T-helper 1 cell (primary cell): ENCODE measurements around the gene SSC5D.
"Not testable (repeated sequence)": the region's sequence is repeated elsewhere in the genome, so short reads cannot be mapped to it uniquely, and the experiment has no call there.

ENCODE experiments used
- DNase-seq, 5 donors: peaks; one replicate each; pipeline ENCODE4 v3.0.0-alpha.2; 2012 to 2020

The SSC5D gene

DNA sequence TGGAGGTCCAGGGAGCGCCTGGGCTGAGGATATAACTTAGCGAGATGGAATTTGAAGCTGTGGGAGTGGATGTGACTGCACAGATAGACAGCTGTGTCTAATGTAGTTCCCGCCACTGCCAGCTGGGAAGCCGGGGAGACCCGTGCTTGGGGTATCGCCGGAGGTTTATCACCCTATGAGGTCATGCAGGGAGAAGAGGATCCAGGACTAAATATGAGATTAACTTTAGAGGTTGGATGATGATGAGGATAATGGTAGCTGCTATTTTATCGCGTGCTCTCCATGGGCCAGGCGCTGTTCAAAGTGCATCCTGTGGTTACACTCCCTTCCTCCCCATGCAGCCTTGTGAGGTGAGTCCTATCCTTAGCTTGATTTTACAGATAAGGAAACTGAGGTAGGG lies 19.9 kb downstream of the SSC5D start:
- no peak for DNase-seq

- peak; percentile 81 to 89 (median 86) for DNase-seq
These were observed 28.8 kb downstream of the SSC5D start for GRCh38 chr19:55516878-55517620.

DNA sequence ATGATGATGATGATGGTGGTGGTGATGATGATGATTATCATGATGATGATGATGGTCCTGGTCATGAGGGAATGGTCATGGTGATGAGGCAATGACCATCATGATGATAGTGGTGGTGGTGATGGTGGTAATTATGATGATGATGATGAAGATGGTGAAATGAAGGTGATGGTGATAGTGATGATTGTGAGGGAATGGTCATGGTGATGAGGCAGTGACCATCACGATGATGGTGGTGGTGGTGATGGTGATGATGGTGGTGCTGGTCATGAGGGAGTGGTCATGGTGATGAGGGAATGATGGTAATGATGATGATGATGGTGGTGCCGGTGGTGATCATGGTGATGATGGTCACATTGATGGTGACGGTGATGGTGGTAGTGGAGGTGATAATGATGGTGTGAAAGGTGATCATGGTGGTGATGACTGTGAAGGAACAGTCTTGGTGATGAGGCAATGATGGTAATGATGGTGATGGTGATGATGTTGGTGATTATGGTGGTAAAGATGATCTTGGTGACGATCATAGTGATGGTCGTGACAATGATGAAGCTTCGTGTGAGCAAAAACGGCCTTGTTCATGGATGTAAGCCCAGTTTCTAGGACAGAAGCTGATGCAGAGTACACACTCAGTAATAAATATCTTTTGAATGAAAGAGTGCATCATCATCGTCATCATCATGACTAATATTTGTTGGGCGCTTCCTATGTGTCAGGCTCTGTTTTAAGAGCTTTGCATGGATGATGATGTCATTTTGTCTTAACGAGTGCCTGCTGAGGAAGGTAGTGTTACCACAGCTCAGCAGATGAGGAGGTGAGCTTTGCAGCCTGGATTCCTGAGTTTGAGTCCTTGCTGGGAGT lies 31.4 kb downstream of the SSC5D start:
- no peak for DNase-seq

GRCh38 chr19:55520691-55521292 lies 32.6 kb downstream of the SSC5D start:
- DNase-seq: no peak

- DNase-seq: no peak
These were observed 37.3 kb downstream of the SSC5D start for GRCh38 chr19:55525289-55526101.

DNA sequence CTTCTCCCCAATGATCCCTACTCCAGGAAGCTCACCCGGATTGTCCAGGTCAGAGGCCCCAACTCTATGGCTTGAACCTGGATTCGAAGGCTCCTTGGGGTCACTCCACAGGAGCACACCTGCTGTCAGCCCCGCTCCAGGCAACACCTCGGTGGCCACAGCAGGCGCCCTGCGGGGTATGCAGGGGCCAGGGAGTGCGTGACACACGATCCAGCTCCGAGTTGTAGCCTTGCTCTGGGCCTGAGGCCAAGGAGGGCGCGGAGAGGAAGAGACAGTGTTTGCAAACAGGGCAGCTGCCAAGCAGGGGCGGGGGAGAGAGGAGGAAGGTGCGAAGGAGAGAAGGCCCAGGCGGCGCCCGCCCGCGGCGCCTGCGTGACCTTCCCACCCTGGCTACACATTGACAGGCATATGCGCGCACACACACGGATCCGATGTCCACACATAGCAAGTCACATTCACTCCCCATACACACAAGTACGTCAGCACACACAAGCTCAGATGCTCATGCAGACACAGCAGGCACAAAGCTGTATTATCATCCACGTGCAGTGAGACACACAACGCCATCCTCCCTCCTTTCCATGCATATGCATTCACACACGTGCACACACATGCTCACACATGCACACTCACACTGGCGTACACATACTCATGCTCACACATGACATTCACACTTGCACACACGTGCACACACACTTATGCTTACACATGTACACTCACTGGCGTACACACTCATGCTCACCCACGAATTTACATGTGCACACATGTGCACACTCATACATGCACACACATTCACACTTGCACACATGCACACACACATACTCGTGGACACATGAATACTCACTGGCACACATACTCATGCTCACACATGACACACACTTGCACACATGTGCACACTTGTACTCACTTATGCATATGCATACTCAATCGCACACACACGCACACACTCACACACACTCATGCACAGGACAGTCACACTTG lies 38.3 kb downstream of the SSC5D start:
- DNase-seq: no peak

GRCh38 chr19:55527197-55528029 lies 39.2 kb downstream of the SSC5D start:
- DNase-seq: no peak

GRCh38 chr19:55528030-55528803 lies 40.0 kb downstream of the SSC5D start:
- DNase-seq: no peak

DNA sequence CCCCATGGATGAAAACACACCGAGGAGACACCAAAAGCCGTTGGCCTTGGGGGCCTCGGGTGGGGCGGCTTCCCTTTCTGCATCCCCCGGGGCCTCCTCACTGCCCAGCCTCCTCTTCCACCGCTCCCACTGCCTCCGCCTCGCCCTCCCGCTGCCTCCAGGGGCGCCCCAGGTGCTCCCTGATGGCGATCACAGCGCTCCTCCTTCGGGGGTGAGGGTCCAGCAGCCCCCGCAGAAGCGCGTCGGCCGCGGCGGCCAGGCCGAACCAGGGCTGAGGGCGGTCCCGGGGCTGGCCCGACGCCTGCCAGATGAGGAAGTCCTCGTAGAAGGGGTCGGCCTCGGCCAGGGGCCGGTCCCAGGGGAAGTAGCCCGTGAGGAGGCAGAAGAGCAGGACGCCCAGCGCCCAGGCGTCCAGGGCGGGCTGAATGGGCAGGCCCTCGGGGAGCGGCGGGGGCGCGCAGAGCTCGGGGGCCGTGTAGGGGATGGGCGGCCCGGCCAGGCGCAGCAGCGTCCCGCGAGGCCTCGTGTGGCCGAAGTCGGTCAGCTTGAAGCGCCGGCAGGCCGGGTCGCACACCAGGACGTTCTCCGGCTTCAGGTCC lies 41.5 kb downstream of the SSC5D start:
- DNase-seq: no peak

DNA sequence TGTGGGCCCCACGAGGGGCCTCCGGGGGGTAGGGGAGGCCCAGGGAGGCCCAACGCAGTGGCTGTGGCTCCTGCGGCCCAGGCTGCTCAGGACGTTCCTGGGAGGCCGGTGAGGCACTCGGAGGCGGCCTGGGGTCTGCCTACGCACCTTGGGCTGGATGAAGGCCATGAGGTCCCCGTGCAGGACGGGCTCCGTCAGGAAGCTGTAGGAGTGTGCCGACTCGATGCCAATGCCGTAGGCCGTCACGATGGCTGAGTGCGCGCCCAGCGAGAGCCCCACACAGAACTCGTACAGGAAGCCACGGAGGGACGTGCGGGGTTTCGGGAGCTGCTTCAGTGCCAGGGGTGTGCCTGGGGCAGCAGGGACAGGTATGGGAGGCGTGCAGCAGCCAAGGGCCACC lies 42.8 kb downstream of the SSC5D start:
- DNase-seq: no peak

GRCh38 chr19:55534280-55534679 lies 46.0 kb downstream of the SSC5D start:
- DNase-seq: not testable (repeated sequence)

- no peak for DNase-seq
These were observed 47.1 kb downstream of the SSC5D start for GRCh38 chr19:55535173-55535964.

- no peak for DNase-seq
These were observed 47.7 kb downstream of the SSC5D start for GRCh38 chr19:55535965-55536350.

- DNase-seq: no peak
These were observed 48.1 kb downstream of the SSC5D start for GRCh38 chr19:55536366-55536765.

DNA sequence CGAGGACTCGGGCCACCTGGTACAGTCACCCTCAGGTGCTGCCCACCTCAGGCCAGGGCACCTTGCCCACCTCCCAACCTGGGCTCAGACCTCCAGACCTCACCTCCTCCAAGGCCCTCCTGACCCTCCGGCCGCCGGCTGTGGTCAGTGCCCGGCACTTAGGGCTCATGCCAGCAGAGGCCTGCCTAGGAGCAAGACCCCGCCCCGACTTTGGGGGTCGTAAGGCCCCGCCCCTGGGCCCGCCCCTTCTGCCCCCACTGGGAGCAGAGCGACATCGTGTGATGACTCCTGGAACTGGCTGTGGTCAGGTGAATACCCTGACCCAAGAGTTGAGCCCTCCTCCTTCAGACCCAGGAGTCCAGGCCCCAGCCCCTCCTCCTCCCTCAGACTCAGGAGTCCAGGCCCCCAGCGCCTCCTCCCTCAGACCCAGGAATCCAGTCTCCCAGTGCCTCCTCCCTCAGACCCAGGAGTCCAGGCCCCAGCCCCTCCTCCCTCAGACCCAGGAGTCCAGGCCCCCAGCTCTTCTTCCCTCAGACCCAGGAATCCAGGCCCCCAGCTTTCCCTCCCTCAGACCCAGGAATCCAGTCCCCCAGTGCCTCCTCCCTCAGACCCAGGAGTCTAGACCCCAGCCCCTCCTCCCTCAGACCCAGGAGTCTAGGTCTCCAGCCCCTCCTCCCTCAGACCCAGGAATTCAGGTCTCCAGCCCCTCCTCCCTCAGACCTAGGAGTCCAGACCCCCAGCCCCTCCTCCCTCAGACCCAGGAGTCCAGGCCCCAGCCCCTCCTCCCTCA lies 48.9 kb downstream of the SSC5D start, which contains the start of gene SBK2:
Gene SBK2, minus strand, starts transcription at position 183 of the 790 bp plus-strand sequence. CDS start 839 bp downstream, outside the sequence.
- no peak for DNase-seq

- DNase-seq: no peak
These were observed 49.5 kb downstream of the SSC5D start for GRCh38 chr19:55537741-55538111.

DNA sequence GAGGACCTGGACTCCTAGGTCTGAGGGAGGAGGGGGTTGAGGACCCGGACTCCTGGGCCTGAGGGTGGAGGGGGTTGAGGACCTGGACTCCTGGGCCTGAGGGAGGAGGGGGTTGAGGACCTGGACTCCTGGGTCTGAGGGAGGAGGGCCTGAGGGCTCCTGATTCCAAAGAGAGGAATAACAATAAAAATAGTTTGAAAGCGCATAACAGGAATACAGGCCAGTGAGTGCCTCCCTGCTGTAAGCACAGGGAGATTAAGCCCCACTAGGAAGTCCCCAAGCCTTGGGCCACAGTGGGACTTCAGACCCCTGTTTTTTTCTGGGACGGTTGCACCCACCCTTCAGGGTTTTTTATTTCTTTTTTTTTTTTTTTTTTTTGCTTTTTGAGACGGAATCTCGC lies 49.9 kb downstream of the SSC5D start:
- DNase-seq: no peak
